GM06990 (cell line): ENCODE data around the gene FLCN.
"Not testable (repeated sequence)": the region's sequence is repeated elsewhere in the genome, so short reads cannot be mapped to it uniquely, and the experiment has no call there.

Experiments used
- DNase-seq: peaks from one replicate; pipeline ENCODE4 v3.0.0-alpha.2; 2011; ENCODE audit not compliant: insufficient read length; ENCODE audit errors: extremely low read depth
- H3K27me3 ChIP-seq: replicated peaks from 2 replicates; pipeline ENCODE4 v1.6.0; 2011; ENCODE audit warnings: low read length; ENCODE audit not compliant: control insufficient read depth, insufficient read depth
- H3K36me3 ChIP-seq: 2 replicates; pipeline ENCODE4 v1.5.1; 2011; ENCODE audit warnings: low read length; ENCODE audit not compliant: control insufficient read depth, insufficient read depth
- H3K4me3 ChIP-seq: replicated peaks from 2 replicates; pipeline ENCODE4 v1.5.1; 2011; ENCODE audit warnings: low read depth, mild to moderate bottlenecking, control low read depth, low read length
- TF ChIP-seq, protein P1 (sequence below): IDR thresholded peaks from 2 replicates; pipeline ENCODE4 v1.5.1; 2011; ENCODE audit warnings: low read length, control low read depth, mild to moderate bottlenecking, inconsistent platforms; ENCODE audit not compliant: insufficient read depth, poor library complexity, severe bottlenecking

The FLCN gene

DNA sequence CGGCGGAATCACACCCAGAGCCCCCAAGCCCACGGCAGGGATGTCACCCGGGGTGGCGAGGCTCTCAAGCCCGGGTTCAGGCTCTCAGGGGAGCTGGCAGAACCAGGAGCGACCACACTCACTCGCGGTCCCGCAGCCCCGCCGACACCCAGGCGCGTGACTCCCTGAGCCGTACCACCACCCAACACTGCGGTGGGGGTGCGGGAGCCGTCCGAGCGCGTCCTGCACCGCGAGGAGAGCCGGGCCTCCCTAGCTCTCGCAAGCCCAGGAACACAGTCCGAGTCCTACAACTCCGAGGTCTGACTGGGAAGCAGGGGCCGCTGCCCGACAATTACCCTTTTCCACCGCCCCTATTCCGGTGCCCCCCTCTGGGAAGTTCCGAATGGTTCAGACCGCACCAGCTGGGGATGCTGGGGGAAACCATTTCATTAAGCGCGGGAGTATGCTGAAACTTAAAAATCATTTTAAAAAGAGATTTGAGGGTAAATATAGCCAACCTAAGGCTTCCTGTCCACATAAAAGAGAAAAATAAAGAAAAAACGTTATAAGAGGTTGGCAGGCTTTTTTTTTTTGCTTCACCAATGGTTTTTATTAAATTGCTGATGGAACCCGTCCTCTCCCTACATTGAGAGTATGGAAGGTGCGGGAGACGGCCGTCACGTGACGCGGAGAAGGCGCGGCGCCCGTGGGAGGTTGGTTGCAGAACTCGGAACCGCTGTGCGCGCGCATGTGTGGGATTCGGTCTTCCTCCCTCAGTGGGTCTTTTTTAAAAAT is at the start of gene FLCN:
Gene FLCN (minus strand): TSS at position 143 of the 774 bp plus-strand sequence. CDS start 9,031 bp downstream, outside the sequence.
- TF ChIP-seq, protein P1, sequence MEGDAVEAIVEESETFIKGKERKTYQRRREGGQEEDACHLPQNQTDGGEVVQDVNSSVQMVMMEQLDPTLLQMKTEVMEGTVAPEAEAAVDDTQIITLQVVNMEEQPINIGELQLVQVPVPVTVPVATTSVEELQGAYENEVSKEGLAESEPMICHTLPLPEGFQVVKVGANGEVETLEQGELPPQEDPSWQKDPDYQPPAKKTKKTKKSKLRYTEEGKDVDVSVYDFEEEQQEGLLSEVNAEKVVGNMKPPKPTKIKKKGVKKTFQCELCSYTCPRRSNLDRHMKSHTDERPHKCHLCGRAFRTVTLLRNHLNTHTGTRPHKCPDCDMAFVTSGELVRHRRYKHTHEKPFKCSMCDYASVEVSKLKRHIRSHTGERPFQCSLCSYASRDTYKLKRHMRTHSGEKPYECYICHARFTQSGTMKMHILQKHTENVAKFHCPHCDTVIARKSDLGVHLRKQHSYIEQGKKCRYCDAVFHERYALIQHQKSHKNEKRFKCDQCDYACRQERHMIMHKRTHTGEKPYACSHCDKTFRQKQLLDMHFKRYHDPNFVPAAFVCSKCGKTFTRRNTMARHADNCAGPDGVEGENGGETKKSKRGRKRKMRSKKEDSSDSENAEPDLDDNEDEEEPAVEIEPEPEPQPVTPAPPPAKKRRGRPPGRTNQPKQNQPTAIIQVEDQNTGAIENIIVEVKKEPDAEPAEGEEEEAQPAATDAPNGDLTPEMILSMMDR = no peak
- Histone ChIP-seq H3K4me3 (peak within 1 kb of the TSS; percentile 82), H3K27me3 (no peaks in the 10 kb centered on the region), H3K36me3 (no peaks in the 10 kb centered on the region; the same call in none of the 2 replicates)
- peak; percentile 91 for DNase-seq

DNA sequence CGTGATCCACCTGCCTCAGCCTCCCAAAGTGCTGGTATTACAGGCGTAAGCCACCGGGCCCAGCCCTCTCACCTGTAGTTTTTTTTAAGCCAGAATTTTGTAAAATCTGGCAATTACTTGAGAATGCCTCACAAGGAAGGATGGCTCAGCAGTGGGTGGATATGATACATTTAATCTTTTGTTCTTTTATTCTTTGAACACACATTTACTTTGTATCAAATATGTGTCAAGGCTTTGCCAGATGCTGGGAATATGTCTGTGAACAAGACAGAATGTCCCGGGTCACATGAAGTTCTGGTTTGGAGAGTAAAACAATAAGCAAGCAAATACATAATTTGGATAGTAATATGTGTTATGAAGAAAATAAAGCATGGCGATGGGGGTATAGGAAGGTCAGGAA is 49.0 kb upstream of the FLCN start:
- H3K27me3 ChIP-seq = no peaks in the 10 kb centered on the region
- TF ChIP-seq, protein P1 = no peak
- no peak overlapping the region for H3K4me3 ChIP-seq
- H3K36me3 ChIP-seq = no peaks in the 10 kb centered on the region
- no peak for DNase-seq

- H3K4me3 ChIP-seq = peak within 1 kb of the TSS; percentile 79
- TF ChIP-seq, protein P1 = no peak
- no peaks in the 10 kb centered on the region for H3K27me3 ChIP-seq
- peak; percentile 94 for DNase-seq
- H3K36me3 ChIP-seq = peaks cover 3% of the 10 kb centered on the region; the same call in 1 of the 2 replicates
Observed at GRCh38 chr17:17280613-17281549, 43.9 kb upstream of the FLCN start, which contains the start of gene COPS3. TSS of gene COPS3 (minus strand) at chr17:17281246. CDS start at chr17:17281186, 60 bp downstream.

DNA sequence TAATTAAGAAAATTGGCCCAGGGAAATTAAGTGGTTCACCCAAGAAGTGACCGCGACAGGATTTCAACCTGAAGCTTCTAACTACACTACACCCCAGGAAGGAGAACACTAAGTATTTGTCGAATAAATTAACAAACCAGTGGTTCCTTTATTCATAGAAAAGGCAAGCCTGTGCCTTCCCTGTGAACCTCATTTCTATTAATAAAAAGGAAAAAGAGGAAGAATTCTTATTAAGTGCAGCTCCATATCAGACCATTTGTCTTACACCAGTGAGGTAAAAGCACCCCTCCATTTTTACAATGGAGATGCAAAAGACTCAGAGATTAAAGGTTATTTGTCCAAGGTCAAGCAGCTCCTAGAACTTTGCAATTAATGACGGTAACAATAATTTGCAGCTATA is 42.3 kb upstream of the FLCN start:
- TF ChIP-seq, protein P1 = no peak
- H3K4me3 ChIP-seq = peak overlapping the region; percentile 79
- no peaks in the 10 kb centered on the region for H3K27me3 ChIP-seq
- H3K36me3 ChIP-seq = peaks cover 5% of the 10 kb centered on the region
- DNase-seq = no peak

DNA sequence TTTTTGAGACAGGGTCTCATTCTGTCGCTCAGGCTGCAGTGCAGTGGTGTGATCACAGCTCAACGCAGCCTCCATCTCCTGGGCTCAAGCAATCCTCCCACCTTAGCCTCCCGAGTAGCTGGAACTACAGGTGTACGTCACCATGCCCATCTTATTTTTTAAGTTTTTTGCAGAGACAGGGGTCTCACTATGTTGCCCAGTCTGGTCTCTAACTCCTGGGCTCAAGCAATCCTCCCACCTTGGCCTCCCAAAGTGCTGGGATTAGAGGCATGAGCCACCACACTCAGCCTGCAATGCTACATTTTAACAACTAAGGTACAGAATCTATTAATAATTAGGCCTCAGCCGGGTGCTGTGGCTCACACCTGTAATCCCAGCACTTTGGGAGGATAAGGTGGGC is 40.5 kb upstream of the FLCN start:
- H3K36me3 ChIP-seq, H3K27me3 ChIP-seq, H3K4me3 ChIP-seq, DNase-seq: not testable (repeated sequence)

GRCh38 chr17:17275971-17276370 is 39.0 kb upstream of the FLCN start:
- Histone ChIP-seq H3K4me3 (no peak overlapping the region), H3K27me3 (no peaks in the 10 kb centered on the region), H3K36me3 (peaks cover 10% of the 10 kb centered on the region)
- TF ChIP-seq, protein P1 = no peak
- DNase-seq = no peak
